Dendritic cell treated with granulocyte-macrophage colony-stimulating factor and Interleukin-4, amounts not matched to agents 40 ng/mL and 50 ng/mL, for 4 days (primary cell): ENCODE data around the gene LRRC17.

ENCODE experiments used
- H3K27ac Mint-ChIP-seq: one replicate; pipeline ENCODE4 v1.8.0; 2022; ENCODE audit warnings: mild to moderate bottlenecking, mixed read lengths
- H3K27me3 Mint-ChIP-seq: one replicate; pipeline ENCODE4 v1.8.0; 2022; ENCODE audit warnings: mild to moderate bottlenecking, mixed read lengths
- H3K36me3 Mint-ChIP-seq: one replicate; pipeline ENCODE4 v1.8.0; 2022; ENCODE audit warnings: low read depth, mixed read lengths
- H3K4me1 Mint-ChIP-seq: one replicate; pipeline ENCODE4 v1.8.0; 2022; ENCODE audit warnings: low read depth, mixed read lengths
- H3K4me3 Mint-ChIP-seq: one replicate; pipeline ENCODE4 v1.8.0; 2022; ENCODE audit warnings: mild to moderate bottlenecking, moderate library complexity, mixed read lengths
- H3K9me3 Mint-ChIP-seq: one replicate; pipeline ENCODE4 v1.8.0; 2022; ENCODE audit warnings: mixed read lengths
- intact Hi-C: fragments of 100-400 bp; cut with micrococcal nuclease; formaldehyde crosslinking; loops from one replicate; pipeline ENCODE4 v1.15.0; 2022

LRRC17 gene

DNA sequence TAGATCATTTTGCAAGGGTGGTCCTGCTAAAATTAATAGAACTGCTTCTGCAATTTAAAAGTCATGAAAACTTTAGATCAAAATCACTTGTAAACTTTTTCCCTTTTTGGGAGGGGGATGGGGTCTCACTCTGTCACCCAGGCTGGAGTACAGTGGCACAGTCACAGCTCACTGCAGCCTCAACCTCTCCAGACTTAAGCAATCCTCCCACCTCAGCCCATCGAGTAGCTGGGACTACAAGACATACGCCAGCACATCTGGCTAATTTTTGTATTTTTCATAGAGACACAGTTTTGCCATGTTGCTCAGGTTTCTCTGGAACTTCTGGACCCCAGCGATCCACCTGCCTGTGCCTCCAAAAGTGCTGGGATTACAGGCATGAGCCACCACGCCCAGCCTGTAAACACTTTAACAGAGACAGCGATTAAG, 79.7 kb downstream of the LRRC17 start:
- Mint-ChIP-seq H3K36me3 (no peaks in the 10 kb centered on the region), H3K9me3 (no peaks in the 10 kb centered on the region), H3K4me1 (no peaks in the 10 kb centered on the region), H3K27me3 (no peaks in the 10 kb centered on the region), H3K27ac (no peak overlapping the region), H3K4me3 (no peak overlapping the region)
- intact Hi-C loops: no loop called here

DNA sequence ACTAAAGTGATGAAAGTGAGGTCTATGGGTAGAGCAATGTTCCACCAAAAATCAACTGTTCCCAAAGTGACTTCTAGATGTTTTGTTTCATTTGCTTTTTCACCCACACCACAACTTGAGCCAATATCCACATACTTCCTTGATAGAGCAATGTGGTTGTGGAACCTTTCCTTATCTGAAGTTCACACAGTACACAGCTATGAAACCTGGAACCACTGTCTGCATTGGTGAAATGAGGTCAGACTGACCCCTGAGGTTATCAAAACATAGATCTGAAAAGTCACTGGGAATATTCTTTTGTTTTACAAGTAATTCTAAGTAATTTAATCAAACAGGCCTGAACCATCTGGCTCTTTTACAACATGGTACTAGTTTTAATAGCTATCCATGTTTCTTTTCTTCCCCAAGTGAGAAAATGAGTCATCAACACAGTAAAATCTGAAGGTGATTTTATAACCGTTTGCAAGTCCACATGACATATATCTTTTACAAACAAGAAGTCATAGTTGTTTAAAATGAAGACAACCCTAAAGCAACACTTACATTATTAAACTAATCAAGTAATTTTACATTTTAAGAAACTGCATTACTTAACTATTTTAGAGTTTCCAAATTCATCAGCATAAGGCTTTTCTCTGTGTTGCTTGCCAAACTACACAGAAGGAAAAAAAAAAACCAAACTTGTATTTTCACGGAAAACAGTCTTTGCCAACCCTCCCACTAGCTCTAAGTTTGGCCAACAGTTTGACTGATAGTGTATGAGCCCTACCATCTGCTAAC, 80.3 kb downstream of the LRRC17 start:
- Mint-ChIP-seq H3K27ac (no peak overlapping the region), H3K4me3 (no peak overlapping the region), H3K9me3 (no peaks in the 10 kb centered on the region), H3K4me1 (no peaks in the 10 kb centered on the region), H3K36me3 (no peaks in the 10 kb centered on the region), H3K27me3 (no peaks in the 10 kb centered on the region)
- intact Hi-C loops: no loop called here

DNA sequence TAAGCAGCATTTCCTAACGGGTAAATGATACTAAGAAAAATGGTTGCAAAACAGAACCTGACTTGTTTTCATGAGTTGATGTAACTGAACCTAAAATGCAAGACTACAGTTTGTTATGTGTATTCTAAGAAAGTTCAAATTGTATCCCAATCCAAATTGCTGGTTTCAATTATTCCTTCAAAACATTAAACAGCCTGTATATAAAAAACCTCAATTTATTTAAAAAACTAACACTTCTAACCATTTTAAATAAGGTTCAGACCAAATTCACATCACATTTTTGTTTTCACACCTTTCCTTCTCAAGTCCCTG, 80.9 kb downstream of the LRRC17 start:
- H3K9me3 Mint-ChIP-seq: no peaks in the 10 kb centered on the region
- no peaks in the 10 kb centered on the region for H3K36me3 Mint-ChIP-seq
- no peak overlapping the region for H3K27ac Mint-ChIP-seq
- no peak overlapping the region for H3K4me3 Mint-ChIP-seq
- intact Hi-C loops: no loop called here
- H3K4me1 Mint-ChIP-seq: no peaks in the 10 kb centered on the region
- H3K27me3 Mint-ChIP-seq: no peaks in the 10 kb centered on the region

DNA sequence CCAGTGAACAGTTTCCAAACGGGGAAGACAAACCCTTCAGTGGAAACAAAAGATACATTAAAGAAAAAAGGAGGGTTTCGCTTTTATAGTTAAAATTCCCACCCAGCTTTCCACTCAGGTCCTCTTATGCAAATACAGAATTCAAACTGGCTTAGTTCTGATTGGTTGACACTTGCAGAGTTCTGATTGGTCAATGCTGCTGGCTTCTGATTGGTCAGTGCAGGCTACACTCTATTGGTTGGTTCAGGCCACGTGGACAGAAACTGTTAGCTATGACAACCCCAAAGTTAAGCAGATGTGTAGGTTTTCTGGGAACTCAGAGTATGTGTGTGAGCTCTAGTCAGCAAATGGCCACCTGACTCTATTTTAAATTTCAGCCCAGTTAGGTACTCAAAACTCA, 81.8 kb downstream of the LRRC17 start:
- Mint-ChIP-seq H3K9me3 (no peaks in the 10 kb centered on the region), H3K4me1 (no peaks in the 10 kb centered on the region), H3K27ac (no peak overlapping the region), H3K4me3 (no peak overlapping the region), H3K36me3 (no peaks in the 10 kb centered on the region), H3K27me3 (no peaks in the 10 kb centered on the region)
- intact Hi-C loops: no loop called here
